Lower leg skin (tissue), 4 donors: ENCODE data around the gene ICAM5. TPM values are rescaled to one million over a fixed set of nuclear protein-coding genes. Genes with fewer than 3 reads are reported as not detected.
A peak's percentile ranks its signal among the peaks of the same experiment; 100 is the strongest.
"Not testable (repeated sequence)": the region's sequence is repeated elsewhere in the genome, so short reads cannot be mapped to it uniquely, and the experiment has no call there.

ENCODE experiments used
- DNase-seq, 2 donors: peaks; one replicate each; pipeline ENCODE4 v3.0.0-alpha.2; 2019; ENCODE audit warnings: low spot score in 2 of 2
- H3K4me3 ChIP-seq: fragments of 200-600 bp; sonication (generic); 2 replicates; pipeline ENCODE4 v1.5.1; 2017; ENCODE audit warnings: mild to moderate bottlenecking, low read depth; ENCODE audit not compliant: poor library complexity, severe bottlenecking
- POLR2A ChIP-seq, 2 donors: fragments of 450-650 bp; IDR thresholded peaks; one replicate each; pipeline ENCODE4 v1.6.1; 2016 to 2017; ENCODE audit warnings: antibody characterized with exemption in 2 of 2, mild to moderate bottlenecking in 1 of 2, moderate library complexity in 1 of 2
- WGBS, 2 donors: methylation state at CpG; one replicate each; pipeline ENCODE4 v1.1.5; 2018; 5-methylcytosine and 5-hydroxymethylcytosine counted together
- intact Hi-C: fragments of 100-400 bp; cut with DNase I; formaldehyde crosslinking; loops from one replicate; pipeline ENCODE4 v1.15.0; 2023; ENCODE audit warnings: low total_unique reads
- total RNA-seq, 4 donors: library from RNA; depleted of rRNA; stranded (reverse); fragments of >200 nt; gene quantifications; one replicate each; pipeline ENCODE4 v1.1.0, GENCODE V29; 2016
- TF ChIP-seq, protein P1 (sequence below), 3 donors: fragments of 450-650 bp; IDR thresholded peaks; one replicate each; pipeline ENCODE4 v1.5.1; 2016; ENCODE audit warnings: antibody characterized with exemption in 3 of 3, mild to moderate bottlenecking in 3 of 3, moderate library complexity in 2 of 3

ICAM5 gene
- total RNA-seq, 4 donors from 2014 or later = 0.13 to 0.20 TPM; not detected in 2

DNA sequence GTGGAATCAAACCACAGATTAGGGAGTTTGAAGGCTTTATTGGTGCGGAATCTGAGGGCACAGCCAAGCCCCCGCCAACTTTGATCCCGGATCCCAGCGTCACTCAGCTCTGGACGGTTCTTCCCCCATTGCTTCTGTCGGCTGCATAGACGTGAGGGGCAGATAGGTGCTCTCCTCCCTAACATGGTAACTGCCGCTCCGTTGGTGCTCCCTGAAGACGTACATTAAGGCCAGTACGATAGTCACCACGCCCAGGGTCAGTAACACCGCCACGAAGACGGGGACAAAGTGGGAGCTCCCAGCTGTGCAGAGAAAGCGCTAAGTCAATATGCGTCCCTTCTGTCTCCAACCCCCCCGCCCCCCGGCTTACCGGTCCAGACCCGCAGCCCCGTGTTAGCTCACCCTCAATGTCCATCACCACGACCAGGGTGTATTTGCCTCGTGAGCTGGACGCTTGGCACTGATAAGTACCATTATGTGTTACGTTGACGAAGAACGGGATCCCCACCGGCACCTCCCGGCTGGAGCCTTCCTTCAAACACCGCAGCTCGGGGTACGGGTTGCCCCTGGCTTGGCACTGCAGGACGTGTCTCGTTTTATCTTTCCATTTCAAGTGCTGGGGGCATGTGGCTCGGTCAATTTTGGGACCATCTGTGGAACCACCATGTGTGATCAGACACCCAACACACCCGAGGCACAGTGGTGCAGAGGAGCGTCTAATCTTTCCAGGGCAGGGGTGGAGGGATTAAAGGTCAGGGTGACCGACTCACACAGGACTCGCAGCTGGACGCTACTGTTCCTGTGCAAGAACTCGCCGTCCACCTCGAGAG is 44.2 kb downstream of the ICAM5 start:
- 13 to 15% methylated on average over 39 to 42 of the region's 44 CpGs for WGBS, 2 donors
- H3K4me3 ChIP-seq = peak overlapping the region; percentile 21
- peak in 1 of 2 donors; percentile 22 for DNase-seq
- intact Hi-C loops = loop anchor here (5.0 kb wide), 1 partner anchor 1887 kb away; no protein-coding TSS in a partner anchor
- no peak for TF ChIP-seq POLR2A (IDR thresholded peaks at IDR 0.05)
- TF ChIP-seq, protein P1, sequence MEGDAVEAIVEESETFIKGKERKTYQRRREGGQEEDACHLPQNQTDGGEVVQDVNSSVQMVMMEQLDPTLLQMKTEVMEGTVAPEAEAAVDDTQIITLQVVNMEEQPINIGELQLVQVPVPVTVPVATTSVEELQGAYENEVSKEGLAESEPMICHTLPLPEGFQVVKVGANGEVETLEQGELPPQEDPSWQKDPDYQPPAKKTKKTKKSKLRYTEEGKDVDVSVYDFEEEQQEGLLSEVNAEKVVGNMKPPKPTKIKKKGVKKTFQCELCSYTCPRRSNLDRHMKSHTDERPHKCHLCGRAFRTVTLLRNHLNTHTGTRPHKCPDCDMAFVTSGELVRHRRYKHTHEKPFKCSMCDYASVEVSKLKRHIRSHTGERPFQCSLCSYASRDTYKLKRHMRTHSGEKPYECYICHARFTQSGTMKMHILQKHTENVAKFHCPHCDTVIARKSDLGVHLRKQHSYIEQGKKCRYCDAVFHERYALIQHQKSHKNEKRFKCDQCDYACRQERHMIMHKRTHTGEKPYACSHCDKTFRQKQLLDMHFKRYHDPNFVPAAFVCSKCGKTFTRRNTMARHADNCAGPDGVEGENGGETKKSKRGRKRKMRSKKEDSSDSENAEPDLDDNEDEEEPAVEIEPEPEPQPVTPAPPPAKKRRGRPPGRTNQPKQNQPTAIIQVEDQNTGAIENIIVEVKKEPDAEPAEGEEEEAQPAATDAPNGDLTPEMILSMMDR (IDR thresholded peaks at IDR 0.05) = no peak

DNA sequence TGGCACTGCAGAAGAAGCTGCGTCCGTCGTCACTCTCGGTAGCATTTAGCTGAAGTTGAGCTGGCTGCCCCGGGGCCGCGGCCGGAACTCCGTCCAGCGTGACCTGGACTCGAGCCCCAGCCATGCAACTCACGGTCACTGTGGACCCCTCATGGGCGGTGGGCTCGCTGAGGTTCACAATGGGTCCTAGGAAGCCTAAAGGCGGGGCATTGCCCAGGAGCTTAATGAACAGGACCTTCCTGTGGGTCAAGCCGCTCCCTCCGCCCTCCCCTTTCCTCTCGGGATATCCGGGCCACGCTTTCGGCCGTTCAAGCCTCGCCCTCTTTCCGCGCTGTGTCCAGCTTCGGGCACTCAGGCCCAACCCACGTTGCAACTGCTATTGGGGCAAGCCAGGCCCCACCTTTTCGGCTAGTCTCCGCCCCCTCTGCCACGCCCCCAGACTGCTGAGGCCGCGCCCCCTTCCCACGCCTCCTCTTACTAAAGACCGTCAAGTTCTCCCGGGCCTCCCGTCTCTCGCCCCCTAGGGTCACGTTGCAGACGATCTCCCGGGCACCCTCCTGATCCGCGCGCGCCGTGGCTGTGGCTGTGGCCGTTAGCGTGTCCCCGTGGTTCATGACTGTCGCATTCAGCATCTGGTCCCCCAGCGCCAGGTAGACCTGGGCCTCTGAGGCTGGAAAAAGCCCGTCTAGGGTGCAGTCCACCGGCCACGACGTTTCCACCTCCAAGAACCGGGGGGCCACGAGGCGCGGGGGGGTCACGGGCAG is 45.0 kb downstream of the ICAM5 start:
- peak; percentile 90 to 99 for DNase-seq
- intact Hi-C loops = loop anchor here (5.0 kb wide), 1 partner anchor 1887 kb away; no protein-coding TSS in a partner anchor
- TF ChIP-seq, protein P1 (IDR thresholded peaks at IDR 0.05) = no peak
- no peak for TF ChIP-seq POLR2A (IDR thresholded peaks at IDR 0.05)
- WGBS, 2 donors = 11 to 28% methylated on average over 44 to 49 of the region's 59 CpGs
- H3K4me3 ChIP-seq = peak overlapping the region; percentile 21

DNA sequence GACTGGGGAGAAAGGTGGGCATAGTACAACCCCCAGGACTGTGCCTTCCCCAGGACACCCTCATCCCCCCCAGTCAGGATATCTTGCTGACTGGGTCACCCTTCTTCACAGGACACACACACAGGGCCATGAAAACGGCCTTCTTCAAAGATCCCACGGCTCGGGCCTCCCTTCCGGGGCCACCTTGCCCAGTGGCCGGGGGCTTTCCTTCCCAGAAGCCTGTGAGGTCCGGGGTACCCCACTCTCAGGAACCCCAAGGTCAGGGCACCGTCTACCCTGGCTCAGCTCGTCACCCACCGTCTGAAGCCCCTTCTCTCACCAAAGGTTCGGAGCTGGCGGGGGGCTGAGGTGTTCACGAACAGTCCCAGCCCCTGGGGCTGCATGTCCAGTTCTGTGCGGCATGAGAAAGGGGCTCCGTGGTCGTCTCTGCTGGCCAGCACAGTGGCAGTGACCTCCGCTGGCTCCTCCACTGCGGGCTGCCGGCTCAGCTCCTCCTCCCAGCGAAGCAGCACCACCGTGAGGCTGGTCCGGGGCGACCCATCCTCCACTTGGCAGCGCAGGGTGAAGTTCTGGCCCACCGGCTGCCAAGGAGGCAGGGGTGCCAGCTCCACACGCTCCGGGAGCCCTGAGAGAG is 45.7 kb downstream of the ICAM5 start:
- no peak overlapping the region for H3K4me3 ChIP-seq
- TF ChIP-seq POLR2A (IDR thresholded peaks at IDR 0.05) = no peak
- TF ChIP-seq, protein P1 (IDR thresholded peaks at IDR 0.05) = no peak
- no peak for DNase-seq

DNA sequence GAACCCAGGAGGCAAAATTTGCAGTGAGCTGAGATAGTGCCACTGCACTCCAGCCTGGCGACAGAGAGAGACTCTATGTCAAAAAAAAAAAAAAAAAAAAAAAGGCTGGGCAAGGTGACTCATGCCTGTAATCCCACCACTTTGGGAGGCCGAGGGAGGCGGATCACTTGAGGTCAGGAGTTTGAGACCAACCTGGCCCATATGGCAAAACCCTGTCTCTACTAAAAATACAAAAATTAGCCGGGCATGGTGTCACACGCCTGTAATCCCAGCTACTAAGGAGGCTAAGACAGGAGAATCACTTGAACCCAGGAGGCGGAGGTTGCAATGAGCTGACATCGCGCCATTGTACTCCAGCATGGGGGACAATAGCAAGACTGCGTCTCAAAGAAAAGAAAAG is 47.0 kb downstream of the ICAM5 start:
- intact Hi-C loops, DNase-seq, H3K4me3 ChIP-seq: not testable (repeated sequence)
- WGBS, 2 donors = 90 to 95% methylated on average over 9 of the region's 9 CpGs

More for the DNA sequence above, 45.7 kb downstream of the ICAM5 start:
- WGBS, 2 donors = 66 to 73% methylated on average over 14 to 18 of the region's 26 CpGs
- intact Hi-C loops = no loop called here

DNA sequence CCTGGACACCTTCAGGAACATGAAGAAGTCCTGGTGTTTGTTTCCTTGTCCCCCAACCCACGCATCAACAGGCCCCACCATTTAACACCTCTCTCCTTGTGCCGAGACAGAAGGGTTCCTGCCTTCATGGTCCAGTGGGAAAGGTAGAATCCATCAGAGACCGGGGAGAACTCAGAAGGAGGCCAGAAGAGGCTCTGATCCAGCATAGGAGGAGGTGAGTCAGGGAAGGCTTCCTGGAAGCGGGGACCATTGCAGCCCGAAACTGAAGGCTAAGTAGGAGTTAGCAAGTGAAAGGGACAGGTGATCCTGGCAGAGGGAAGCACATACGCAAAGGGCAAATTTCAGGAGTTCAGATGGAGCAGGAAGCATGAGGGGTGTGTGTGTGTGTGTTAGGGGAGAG is 49.2 kb downstream of the ICAM5 start:
- TF ChIP-seq POLR2A (IDR thresholded peaks at IDR 0.05) = no peak
- intact Hi-C loops = no loop called here
- H3K4me3 ChIP-seq = no peak overlapping the region
- WGBS, 2 donors = 86 to 87% methylated on average over 6 of the region's 6 CpGs
- no peak for DNase-seq

DNA sequence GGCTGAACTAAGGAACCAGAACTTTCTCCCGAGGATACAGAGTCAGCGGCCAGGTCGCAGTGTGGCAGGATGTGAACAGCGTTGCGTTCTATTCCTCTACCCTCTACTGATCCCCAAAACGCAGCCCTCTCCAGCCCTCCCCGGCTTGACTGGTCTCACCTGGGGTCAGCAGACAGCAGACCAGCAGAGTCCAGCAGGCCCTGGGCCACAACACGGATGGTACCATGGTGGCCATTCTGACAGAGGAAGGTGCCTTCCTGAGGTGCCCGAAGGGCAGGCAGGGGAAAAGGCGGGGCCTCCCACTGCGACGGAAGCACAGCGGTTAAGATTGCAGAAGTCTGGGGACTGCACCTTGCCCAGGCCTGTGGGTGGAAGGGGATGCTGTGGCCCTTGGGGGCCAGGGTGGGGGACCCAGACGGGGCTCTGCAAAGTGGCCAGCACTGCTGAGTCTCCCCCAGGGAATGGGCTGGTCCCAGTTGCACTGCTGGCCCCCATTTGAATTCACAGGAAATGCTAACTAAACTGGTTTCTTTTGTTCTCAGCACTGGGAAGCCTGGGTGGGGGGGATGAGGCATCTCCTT is 49.7 kb downstream of the ICAM5 start, which contains the start of gene ICAM3:
Gene ICAM3, minus strand, starts transcription at position 245 of the 581 bp plus-strand sequence. Its CDS starts 10 bp downstream, at position 235.
- intact Hi-C loops = no loop called here
- DNase-seq = no peak
- TF ChIP-seq POLR2A (IDR thresholded peaks at IDR 0.05) = no peak
- no peak within 1 kb of the TSS for H3K4me3 ChIP-seq
- 58 to 68% methylated on average over 13 to 14 of the region's 14 CpGs for WGBS, 2 donors
